BE2C (cell line): Measurements from ENCODE around the gene PROSER3.

Experiments used
- DNase-seq: peaks from one replicate; pipeline ENCODE4 v3.0.0-alpha.2; 2020
- H3K27me3 ChIP-seq: fragments of 250-450 bp; sonication (Bioruptor Pico); 2 replicates; pipeline ENCODE4 v1.5.1; 2020; ENCODE audit warnings: mild to moderate bottlenecking
- H3K36me3 ChIP-seq: fragments of 250-450 bp; sonication (Bioruptor Pico); 2 replicates; pipeline ENCODE4 v1.5.1; 2020; ENCODE audit warnings: mild to moderate bottlenecking
- H3K4me1 ChIP-seq: fragments of 250-450 bp; sonication (Bioruptor Pico); 2 replicates; pipeline ENCODE4 v1.5.1; 2020
- H3K4me3 ChIP-seq: 2 replicates; pipeline ENCODE4 v1.5.1; 2011; ENCODE audit warnings: low read depth, low read length
- H3K9me3 ChIP-seq: fragments of 250-450 bp; sonication (Bioruptor Pico); 2 replicates; pipeline ENCODE4 v1.5.1; 2020
- CTCF ChIP-seq: IDR thresholded peaks from 2 replicates; pipeline ENCODE4 v1.5.1; 2012; ENCODE audit warnings: mild to moderate bottlenecking, low read depth, low read length

Gene PROSER3

DNA sequence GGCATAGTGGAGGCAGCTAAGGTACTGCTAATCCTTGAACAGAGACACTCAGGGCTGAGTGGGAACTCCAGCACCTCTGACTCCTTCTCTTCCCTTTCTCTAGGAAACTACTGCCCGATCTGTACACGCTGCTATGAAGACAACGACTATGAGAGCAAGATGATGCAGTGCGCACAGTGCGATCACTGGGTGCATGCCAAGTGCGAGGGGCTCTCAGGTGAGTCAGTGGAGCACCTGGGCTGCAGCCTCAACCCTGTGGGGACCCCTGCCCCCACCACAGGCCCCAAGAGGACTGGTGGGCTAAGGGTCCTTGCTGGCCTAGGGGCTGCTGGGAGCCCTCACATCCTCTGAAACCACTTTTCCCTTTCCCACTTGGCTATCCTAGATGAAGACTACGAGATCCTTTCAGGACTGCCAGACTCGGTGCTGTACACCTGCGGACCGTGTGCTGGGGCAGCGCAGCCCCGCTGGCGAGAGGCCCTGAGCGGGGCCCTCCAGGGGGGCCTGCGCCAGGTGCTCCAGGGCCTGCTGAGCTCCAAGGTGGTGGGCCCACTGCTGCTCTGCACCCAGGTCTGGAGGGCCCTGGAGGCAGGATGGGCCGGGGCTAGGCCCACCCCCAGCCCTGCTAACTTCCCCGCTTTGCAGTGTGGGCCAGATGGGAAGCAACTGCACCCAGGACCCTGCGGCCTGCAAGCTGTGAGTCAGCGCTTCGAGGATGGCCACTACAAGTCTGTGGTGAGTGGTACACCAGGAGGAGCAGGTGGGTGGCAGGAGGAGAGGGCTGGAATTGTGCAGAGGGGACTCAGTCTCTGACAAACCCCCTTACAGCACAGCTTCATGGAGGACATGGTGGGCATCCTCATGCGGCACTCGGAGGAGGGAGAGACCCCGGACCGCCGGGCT, 30.7 kb upstream of the PROSER3 start:
- Histone ChIP-seq H3K4me3 (no peak overlapping the region), H3K27me3 (no peaks in the 10 kb centered on the region), H3K9me3 (no peaks in the 10 kb centered on the region), H3K4me1 (no peaks in the 10 kb centered on the region), H3K36me3 (peaks cover 97% of the 10 kb centered on the region)
- TF ChIP-seq CTCF = no peak
- DNase-seq = no peak

DNA sequence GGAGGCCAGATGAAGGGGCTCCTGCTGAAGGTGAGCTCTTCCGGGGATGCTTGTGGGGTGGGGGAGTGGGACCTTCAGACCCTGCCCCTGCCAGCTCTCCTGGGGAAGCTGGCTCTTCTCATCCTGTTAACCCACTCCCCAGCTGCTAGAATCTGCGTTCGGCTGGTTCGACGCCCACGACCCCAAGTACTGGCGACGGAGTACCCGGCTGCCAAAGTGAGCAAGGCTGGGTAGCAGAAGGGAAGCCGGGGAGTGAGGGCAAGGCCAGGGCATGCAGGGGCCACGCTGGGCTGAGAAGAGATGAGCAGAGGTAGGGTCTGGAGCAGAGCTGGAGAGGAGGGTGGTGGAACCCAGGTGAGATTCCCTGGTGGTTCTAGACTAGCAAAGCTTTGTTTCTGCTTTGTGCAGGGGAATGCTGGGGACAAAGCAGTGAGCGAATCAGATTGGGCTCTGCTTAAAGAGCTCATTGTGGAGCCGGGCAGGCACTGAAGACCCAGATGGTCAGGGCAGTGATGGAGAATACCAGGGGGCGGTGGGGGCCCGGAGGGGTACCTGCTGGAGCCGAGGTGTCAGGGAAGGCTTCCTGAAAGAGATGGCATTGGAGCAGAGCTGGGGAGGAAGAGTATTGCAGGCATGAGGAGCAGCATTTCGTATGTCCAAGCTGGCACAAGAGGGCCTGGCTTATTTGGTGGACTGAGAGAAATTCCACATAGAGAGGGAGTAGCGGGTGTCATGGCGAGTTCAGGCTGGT, 29.8 kb upstream of the PROSER3 start:
- no peak for DNase-seq
- H3K36me3 ChIP-seq = peaks cover 95% of the 10 kb centered on the region
- H3K4me1 ChIP-seq = no peaks in the 10 kb centered on the region

DNA sequence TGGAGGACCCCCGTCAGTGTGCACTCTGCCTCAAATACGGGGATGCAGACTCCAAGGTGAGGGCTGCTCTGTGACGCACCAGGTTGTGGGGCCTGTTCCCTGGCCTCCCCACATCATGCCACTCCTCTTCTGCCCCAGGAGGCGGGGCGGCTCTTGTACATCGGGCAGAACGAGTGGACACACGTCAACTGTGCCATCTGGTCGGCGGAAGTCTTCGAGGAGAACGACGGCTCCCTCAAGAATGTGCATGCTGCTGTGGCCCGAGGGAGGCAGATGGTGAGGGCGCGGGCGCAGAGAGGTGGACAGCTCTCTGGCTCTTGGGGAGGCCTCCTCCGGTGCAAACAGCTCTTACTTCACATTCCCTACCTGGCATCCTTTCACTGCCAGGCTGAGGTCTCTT, 29.0 kb upstream of the PROSER3 start:
- Histone ChIP-seq H3K27me3 (no peaks in the 10 kb centered on the region), H3K4me1 (no peaks in the 10 kb centered on the region), H3K4me3 (no peak overlapping the region), H3K36me3 (peaks cover 93% of the 10 kb centered on the region), H3K9me3 (no peaks in the 10 kb centered on the region)
- DNase-seq = no peak
- no peak for TF ChIP-seq CTCF

More for the DNA sequence above, 29.8 kb upstream of the PROSER3 start:
- no peak for TF ChIP-seq CTCF
- H3K4me3 ChIP-seq = no peak overlapping the region
- no peaks in the 10 kb centered on the region for H3K27me3 ChIP-seq
- no peaks in the 10 kb centered on the region for H3K9me3 ChIP-seq

GRCh38 chr19:35729763-35730162, 28.2 kb upstream of the PROSER3 start:
- H3K36me3 ChIP-seq = peaks cover 93% of the 10 kb centered on the region
- H3K4me3 ChIP-seq = no peak overlapping the region
- no peaks in the 10 kb centered on the region for H3K27me3 ChIP-seq
- no peaks in the 10 kb centered on the region for H3K4me1 ChIP-seq
- no peak for TF ChIP-seq CTCF
- H3K9me3 ChIP-seq = no peaks in the 10 kb centered on the region
- no peak for DNase-seq

DNA sequence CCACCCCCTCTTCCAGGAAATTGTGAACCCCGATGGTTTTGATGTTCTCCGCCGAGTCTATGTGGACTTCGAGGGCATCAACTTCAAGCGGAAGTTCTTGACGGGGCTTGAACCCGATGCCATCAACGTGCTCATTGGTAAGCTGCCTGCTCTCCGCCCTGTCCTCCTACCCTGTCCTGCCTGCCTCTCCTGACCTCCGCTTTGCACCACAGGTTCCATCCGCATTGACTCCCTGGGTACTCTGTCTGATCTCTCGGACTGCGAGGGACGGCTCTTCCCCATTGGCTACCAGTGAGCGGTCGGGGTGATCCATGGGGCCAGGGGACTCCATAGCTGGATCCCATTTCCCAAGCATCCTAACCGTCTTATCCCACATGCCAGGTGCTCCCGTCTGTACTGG, 27.6 kb upstream of the PROSER3 start:
- Histone ChIP-seq H3K4me3 (no peak overlapping the region), H3K4me1 (no peaks in the 10 kb centered on the region), H3K9me3 (no peaks in the 10 kb centered on the region), H3K36me3 (peaks cover 91% of the 10 kb centered on the region), H3K27me3 (no peaks in the 10 kb centered on the region)
- no peak for TF ChIP-seq CTCF
- DNase-seq = no peak

DNA sequence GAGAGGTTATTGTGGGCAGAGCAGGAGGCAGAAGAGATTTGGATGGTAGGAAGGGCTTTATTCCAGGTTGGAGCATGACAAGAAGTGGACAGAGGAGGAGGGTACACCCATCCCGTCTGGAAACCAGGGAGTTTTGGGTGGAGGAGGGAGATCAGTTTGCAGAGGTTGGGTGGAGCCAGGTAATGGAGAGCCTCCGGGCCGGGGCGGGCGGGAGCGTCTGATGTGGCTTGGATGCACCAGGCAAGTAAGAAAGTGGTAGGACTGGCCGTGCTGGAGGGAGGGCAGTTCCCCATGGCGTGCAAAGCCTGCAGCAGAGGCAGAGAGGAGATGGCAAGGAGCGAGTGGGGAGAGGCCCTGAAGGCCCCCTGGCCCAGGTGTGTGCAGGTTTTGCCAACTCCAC, 26.6 kb upstream of the PROSER3 start:
- H3K36me3 ChIP-seq = peaks cover 88% of the 10 kb centered on the region
- no peak for TF ChIP-seq CTCF
- no peaks in the 10 kb centered on the region for H3K27me3 ChIP-seq
- no peak overlapping the region for H3K4me3 ChIP-seq
- no peaks in the 10 kb centered on the region for H3K4me1 ChIP-seq
- DNase-seq = no peak
- no peaks in the 10 kb centered on the region for H3K9me3 ChIP-seq
